AG08395 (cell line): ENCODE measurements around the gene CNBD2.
A peak's percentile ranks its signal among the peaks of the same experiment; 100 is the strongest.
"Not testable (repeated sequence)": the region's sequence is repeated elsewhere in the genome, so short reads cannot be mapped to it uniquely, and the experiment has no call there.

Source experiments
- DNase-seq: peaks from one replicate; pipeline ENCODE4 v3.0.0; 2012; ENCODE audit warnings: mixed read lengths, low spot score

The CNBD2 gene

GRCh38 chr20:36026131-36026530 lies 57.7 kb downstream of the CNBD2 start:
- not testable (repeated sequence) for DNase-seq

DNA sequence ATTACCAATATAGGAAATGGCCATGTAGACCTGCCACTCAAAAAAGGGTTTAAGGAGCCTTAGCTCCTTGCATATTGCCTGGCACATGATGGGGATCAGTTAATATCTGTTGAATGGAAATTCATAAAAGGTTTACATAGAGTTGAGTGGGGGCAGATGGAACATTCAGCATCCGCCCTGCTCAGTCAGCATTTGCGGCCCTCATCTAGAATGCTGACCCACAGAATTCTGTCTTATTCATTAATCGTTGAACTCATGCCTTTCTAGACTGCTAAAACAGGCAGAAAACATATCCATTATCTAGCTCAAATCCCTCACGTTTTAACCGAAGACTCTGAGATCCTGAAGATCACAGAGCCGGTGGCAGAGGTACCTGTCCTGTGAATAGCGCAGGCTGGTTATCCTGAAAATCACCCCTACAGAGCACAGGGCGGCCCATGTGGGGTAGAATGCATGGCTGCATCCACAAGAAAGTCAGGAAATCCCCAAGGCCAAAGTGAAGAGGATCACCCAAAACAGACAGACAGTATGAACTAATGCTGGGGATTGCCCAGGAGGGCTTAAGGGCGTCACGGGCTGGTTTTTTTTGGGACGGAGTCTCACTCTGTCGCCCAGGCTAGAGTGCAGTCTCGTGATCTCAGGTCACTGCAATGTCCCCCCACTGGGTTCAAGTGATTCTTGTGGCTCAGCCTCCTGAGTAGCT lies 59.9 kb downstream of the CNBD2 start:
- DNase-seq: no peak

GRCh38 chr20:36030149-36030548 lies 61.8 kb downstream of the CNBD2 start:
- DNase-seq: no peak

DNA sequence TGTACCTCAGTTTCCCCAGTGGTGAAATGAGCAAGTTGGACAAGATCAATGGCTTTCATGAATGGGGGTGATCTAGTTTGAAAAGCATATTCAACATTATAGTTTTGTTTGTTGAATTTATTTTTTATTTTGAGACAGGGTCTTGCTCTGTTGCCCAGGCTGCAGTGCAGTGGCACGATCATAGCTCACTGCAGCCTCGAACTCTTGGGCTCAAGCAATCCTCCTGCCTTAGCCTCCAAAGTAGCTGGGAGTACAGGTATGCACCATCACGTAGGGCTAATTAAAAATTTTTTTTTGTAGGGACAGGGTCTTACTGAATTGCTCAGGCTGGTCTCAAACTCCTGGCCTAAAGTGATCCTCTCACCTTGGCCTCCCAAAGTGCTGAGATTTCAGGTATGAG lies 63.4 kb downstream of the CNBD2 start:
- DNase-seq: no peak

- DNase-seq: no peak
These were observed 66.5 kb downstream of the CNBD2 start for GRCh38 chr20:36034875-36035274.

- DNase-seq: peak; percentile 28
These were observed 67.4 kb downstream of the CNBD2 start for GRCh38 chr20:36035745-36036144.

DNA sequence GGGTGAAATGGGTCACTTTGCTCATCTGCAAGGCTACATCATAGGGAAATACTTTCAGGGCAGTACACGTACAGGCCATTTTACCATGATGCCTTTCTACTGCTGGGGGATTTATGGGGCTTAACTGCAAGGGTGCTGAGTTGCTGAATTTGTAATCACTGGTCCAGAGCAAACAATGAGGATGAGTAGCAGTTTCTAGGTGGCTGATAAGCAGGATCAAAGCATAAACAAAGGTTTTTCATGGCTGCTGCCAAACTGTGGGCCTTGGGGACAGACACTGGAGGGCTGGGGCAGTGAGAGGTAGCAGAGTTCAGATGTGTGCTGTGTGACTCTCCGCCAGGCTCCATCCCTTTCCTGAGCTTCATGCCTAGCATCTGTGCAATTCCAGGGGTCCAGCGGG lies 68.3 kb downstream of the CNBD2 start:
- DNase-seq: no peak

GRCh38 chr20:36040571-36040970 lies 72.2 kb downstream of the CNBD2 start:
- no peak for DNase-seq

DNA sequence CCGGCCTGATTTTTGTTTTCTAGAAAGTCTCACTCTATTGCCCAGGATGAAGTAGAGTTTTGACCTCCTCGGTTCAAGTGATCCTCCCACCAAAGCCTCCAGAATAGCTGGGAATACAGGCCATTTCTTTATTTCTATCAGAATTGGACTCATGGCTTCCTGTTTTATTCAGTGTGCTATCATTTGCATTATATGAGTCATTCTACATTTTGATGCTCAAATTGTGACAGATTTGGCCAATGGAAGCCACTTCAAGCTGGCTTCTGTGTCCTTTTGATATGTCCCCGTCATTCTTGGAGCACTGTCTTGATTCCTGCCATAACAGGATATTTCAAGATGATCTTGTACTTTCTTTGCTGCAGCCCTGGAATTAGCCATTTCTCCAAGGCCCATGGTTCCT lies 75.1 kb downstream of the CNBD2 start:
- no peak for DNase-seq

GRCh38 chr20:36043892-36044515 lies 75.6 kb downstream of the CNBD2 start:
- no peak for DNase-seq

DNA sequence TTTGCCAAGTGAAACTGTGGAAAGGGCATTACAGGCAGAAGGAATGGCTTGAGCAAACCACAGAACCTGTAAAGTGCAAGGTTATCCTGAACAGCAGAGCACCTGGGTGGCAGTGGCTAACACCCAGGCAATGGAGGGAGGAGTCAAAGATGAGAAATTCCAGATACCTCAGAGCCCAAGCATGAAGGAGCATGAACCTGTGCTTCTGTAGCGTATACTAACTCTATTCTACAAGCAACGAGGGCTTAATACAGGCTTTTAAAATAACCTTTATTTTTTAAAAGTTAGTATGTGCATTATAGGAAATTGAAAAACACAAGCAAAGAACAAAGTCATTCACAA lies 77.0 kb downstream of the CNBD2 start:
- DNase-seq: no peak

- not testable (repeated sequence) for DNase-seq
These were observed 77.8 kb downstream of the CNBD2 start for GRCh38 chr20:36046073-36046798.

DNA sequence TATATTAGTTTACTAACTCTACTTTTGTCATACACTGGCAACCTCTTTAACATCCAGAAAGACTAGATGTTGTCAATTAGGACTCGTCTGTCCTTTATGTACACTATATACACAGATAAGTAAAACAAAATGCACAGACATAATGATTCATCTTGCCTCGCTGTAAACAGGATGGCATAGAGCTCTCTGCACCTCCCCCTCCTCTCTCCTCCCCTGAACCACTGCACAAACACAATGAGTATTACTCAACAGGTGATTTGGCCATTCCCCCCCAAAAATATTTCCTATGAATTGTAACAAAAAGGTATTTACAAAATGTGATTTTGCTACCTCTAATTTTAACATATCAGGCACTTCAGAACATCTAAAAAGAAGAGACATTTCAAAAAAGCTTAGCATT lies 81.0 kb downstream of the CNBD2 start:
- not testable (repeated sequence) for DNase-seq

GRCh38 chr20:36050436-36051317 lies 82.3 kb downstream of the CNBD2 start:
- DNase-seq: peak; percentile 92

DNA sequence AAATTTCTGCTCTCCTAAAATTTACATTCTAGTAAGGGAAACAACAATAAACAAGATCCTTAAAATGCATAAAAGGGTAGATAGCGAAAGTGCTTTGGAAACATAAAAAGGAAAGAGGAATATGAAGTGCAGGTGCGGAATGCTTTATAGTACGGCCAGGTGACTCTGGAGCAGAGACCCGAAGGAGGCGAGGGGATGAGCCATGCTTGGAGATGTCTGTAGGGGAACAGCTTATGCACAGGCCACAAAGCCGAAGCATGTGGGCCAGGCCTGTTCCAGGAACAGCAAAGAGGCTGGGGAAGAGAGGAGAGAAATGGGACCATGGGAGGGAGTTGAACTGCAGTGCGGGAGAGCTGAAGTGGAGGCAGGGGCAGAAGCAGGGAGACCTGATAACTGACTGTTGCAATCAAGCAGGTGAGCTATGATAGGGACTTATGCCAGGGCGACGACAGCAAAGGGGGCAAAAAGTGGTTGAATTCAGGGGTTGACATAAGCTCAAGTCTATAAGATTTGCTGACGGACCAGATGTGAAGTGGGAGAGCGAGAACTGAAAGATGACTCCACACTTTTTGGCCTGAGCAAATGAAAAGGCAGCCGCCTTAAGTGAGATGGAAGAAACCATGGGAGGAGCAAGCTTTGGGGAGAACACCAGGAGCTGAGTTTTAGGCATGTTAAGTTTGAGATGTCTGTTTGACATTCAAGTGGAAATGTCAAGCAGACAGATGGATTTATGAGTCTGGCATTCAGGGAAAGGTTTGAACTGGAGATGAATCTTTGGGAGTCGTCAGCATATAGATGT lies 83.1 kb downstream of the CNBD2 start:
- DNase-seq: no peak

GRCh38 chr20:36052117-36052513 lies 83.7 kb downstream of the CNBD2 start:
- DNase-seq: no peak

DNA sequence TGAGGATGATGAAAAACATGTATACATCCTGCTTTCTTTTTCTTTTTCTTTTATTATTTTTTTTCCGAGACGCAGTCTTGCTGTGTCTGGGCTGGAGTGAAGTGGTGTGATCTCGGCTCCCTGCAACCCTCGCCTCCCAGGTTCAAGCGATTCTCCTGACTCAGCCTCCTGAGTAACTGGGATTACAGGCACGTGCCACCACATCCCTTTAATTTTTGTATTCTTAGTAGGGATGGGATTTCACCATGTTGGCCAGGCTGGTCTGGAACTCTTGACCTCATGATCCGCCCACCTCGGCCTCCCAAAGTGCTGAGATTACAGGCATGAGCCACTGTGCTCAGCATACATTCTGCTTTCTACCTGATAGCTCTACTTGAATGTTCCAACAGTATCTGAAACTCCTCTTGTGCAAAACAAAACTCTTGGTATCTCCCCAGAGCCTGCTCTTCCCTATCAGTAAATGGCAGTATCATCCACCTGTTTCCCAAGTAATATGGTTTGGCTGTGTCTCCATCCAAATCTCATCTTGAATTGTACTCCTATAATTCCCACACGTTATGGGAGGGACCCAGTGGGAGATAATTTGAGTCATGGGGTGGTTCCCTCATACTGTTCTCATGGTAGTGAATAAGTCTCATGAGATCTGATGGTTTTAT lies 85.6 kb downstream of the CNBD2 start:
- not testable (repeated sequence) for DNase-seq

DNA sequence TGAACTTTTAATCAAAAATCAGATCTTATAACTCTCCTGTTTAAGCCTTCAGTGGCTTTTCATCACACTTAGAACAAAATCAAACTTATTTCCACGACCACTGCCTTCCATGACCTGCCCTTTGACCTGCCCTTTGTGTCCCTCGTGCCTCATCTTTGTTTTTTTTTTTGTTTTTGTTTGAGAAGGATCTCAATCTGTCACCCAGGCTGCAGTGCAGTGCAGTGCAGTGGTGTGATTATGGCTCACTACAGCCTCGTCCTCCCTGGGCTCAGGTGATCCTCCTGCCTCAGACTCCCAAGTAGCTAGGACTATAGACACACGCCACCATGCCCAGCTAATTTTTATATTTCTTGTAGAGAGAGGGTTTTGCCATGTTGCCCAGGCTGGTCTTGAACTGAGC lies 86.8 kb downstream of the CNBD2 start:
- DNase-seq: no peak

DNA sequence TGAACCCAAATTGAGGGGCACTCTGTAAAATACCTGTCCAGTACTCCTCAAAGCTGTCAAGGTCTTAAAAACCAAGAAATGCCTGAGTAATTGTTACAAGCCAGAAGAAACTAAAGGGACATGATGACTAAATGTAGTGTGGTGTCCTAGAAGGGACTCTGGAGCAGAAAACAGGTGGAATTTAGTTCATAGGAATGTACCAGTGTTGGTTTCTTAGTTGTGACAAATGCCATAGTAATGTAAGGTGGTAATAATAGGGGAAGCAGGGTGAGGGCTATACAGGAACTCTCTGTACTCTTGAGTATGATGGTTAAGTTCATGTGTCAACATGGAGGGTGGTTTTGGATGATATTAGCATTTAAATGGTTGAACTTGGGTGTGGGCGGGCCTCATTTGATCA lies 92.3 kb downstream of the CNBD2 start:
- DNase-seq: no peak

- no peak for DNase-seq
These were observed 93.4 kb downstream of the CNBD2 start for GRCh38 chr20:36061754-36062153.

DNA sequence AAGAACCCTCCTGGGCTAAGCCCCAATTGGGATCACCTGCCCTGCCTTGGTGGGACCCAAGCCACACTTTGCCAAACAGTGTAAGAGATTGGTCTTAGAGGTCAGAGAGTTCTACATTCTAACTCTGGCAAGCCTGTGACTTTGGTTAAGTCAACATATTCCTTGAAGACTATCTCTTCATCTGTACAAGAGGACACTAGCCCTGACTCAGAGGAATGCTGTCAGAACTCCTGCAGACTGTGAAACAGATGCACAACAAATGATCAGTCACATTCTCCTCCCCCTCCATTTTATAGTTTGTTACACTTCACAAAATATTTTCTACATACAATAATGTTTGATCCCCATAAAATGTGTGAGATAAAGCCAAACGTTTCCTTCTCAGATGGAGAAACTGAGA lies 94.4 kb downstream of the CNBD2 start:
- peak; percentile 48 for DNase-seq
